GM12874 (cell line): ENCODE data around the gene NKIRAS1.

Experiments used
- TF ChIP-seq, protein P1 (sequence below): IDR thresholded peaks from 2 replicates; pipeline ENCODE4 v1.5.1; 2011; ENCODE audit warnings: low read depth, mild to moderate bottlenecking, control low read depth, low read length, moderate library complexity; ENCODE audit not compliant: insufficient read depth

Gene NKIRAS1

DNA sequence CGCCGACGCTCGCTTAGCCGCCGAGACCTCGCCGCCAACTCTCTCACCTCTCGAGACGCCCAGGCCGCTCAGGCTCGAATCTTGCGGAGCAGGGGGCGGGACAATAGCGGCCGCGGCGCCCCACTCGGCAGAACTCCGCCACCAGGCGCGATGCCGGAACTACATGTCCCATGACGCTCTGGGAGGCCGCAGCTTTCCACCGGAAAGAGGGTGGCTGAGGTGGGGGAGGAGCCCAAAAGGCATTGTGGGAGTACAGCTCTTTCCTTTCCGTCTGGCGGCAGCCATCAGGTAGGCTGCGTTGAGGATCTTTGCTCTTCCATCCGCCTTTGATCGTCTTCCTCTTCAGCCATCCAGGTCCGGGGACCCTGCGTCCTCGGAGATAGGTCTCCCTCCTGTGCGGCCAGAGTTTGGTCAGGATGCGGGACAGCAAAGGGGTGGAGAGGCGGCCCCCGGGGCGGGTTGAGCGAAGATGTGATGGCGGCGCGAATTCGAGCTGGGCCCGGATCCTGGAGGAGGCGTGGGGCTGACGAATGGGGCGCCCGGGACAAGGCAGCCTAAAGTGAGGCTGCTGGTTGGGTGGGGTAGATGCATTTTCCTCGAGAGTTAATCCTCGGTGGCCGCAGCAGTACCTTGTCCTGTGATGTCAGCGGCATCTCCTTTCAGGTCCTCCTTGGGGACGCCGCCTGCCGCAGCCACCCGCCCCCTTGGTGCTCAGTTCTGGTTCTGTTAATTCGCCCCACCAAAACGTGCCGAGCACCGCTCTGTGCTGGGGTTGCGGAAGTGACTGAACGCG, at the start of gene NKIRAS1, which contains the start of gene RPL15:
TSS of gene NKIRAS1 (minus strand) at position 105 of the 793 bp plus-strand sequence. CDS start 6,086 bp downstream, outside the sequence.
TSS of gene RPL15 (plus strand) at position 247 of the 793 bp plus-strand sequence. CDS start 728 bp downstream, outside the sequence.
- TF ChIP-seq, protein P1, sequence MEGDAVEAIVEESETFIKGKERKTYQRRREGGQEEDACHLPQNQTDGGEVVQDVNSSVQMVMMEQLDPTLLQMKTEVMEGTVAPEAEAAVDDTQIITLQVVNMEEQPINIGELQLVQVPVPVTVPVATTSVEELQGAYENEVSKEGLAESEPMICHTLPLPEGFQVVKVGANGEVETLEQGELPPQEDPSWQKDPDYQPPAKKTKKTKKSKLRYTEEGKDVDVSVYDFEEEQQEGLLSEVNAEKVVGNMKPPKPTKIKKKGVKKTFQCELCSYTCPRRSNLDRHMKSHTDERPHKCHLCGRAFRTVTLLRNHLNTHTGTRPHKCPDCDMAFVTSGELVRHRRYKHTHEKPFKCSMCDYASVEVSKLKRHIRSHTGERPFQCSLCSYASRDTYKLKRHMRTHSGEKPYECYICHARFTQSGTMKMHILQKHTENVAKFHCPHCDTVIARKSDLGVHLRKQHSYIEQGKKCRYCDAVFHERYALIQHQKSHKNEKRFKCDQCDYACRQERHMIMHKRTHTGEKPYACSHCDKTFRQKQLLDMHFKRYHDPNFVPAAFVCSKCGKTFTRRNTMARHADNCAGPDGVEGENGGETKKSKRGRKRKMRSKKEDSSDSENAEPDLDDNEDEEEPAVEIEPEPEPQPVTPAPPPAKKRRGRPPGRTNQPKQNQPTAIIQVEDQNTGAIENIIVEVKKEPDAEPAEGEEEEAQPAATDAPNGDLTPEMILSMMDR: peak; percentile 23; the same call in 1 of the 2 replicates

DNA sequence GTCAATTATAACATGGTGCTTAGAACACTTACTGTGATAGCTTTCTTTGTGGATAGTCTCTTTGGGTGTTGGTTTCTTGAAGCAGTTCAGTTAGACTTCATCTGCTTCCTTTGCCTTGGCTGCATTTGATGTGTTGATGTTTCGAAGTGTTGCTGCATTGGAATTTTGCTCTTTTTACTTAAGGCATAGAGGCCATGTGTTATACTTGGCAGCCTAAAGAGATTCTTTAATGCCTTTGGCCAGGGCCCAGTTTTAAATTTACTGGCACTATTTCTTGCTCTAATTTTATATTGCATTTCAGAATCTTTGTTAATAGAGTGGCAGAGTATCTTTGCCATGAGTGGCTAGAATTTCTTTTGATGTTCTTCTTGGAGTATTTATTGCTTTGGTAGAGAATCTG, 49.5 kb upstream of the NKIRAS1 start:
- TF ChIP-seq, protein P1: no peak

DNA sequence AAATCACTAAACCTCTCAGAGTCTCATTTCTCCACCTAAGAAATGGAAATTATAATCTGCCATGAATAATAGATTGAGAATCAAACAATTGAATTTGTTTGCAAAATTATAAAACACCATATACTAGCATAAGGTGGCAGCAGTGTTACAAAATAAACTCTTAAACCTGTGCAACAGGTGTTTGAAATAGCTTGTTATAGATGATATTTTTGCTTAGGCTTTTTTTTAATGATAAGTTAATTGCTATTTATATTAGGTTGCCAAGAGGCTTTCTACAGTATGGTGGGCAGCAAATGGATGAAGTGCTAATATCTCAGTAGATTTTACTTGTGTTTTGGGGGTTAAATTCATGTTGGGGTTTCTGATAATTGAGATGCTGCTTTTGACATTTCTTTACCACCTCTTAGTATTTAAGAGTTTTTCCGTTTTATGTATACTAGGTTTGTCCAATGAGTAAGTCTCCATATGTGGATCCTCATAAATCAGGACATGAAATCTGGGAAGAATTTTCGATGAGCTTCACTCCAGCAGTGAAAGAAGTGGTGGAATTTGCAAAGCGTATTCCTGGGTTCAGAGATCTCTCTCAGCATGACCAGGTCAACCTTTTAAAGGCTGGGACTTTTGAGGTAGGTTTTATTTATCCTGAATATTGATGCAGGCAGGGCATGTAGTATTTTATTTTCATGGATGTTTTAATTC, 47.9 kb upstream of the NKIRAS1 start:
- TF ChIP-seq, protein P1: no peak

DNA sequence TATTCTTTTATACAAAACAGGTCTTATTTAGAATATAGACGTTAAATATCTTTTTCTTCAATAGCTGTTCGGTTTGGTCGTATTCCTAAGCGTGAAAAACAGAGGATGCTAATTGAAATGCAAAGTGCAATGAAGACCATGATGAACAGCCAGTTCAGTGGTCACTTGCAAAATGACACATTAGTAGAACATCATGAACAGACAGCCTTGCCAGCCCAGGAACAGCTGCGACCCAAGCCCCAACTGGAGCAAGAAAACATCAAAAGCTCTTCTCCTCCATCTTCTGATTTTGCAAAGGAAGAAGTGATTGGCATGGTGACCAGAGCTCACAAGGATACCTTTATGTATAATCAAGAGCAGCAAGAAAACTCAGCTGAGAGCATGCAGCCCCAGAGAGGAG, 45.1 kb upstream of the NKIRAS1 start:
- TF ChIP-seq, protein P1: no peak

DNA sequence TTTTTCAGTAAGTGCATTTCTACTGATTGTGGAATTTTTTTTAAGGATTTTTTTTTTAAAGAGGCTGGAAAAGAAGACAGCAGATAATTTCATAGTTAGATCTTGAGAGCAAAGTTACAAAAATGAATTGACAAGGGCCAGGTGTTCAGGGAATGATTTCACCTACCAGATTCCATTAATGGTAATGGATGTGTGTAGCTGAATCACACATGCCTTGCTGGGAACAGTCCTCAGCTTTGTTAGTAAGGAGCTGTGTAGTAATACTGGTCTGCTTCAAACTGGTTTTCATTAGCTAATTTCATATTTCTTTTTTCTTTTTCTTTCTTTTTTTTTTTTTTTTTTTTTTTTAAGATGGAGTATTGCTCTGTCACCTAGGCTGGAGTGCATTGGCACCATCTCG, 44.3 kb upstream of the NKIRAS1 start:
- TF ChIP-seq, protein P1: no peak

DNA sequence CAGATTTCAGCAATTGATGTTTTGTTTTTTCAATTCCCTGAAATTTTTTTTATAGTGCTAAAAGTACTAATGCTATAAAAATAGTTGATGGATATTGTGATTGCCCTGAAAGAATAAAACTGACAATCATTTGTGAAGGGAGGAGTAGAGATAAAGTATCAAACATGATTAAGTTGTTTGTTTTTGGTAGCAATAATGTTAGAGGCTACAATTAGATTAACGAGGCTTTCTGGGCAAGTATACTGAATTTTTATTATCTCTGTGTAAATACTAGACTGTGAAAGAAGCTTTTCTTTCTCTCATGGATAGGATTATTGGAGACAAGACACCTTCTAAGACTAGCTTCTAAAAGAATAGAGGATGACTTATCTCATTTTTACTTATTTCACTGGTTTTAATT, 43.9 kb upstream of the NKIRAS1 start:
- TF ChIP-seq, protein P1: no peak

DNA sequence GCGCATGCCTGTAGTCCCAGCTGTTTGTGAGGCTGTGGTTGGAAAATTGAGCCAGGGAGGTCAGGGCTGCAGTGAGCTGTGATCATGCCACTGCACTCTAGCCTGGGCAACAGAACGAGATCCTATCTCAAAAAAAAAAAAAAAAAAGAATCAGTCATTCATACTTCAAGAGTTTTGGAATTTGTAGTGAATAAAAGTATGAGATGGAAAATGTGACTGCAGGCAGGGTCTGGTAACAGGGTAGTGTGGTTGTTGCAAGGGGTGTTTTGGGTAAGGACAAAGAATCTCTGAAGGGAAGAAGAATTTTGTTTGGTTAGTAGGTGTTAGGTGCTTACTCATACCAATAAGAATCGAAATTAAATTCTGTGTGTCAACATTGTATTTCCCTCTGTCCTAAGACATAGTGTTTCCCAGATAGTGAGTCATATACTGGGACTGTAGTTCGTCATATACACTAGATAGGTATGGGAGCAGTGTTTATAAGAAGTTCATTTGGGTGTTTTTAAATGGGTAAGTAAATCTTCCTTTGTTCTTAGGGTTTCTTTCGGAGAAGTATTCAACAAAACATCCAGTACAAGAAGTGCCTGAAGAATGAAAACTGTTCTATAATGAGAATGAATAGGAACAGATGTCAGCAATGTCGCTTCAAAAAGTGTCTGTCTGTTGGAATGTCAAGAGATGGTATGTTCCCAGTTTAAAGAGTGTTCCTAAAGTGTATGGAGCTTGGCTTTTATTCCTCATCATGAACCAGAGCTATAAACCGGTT, 42.5 kb upstream of the NKIRAS1 start:
- TF ChIP-seq, protein P1: no peak
